DMS79 treated with DMSO at 0.1 percent for 48 hours (cell line): Measurements from ENCODE around the gene MDN1.

Source experiments
- DNase-seq: peaks from one replicate; lab custom pipeline; 2025; lab: John Stamatoyannopoulos, UW

The MDN1 gene

GRCh38 chr6:89690944-89691324 is 128.7 kb downstream of the MDN1 start:
- no peak for DNase-seq

GRCh38 chr6:89689732-89690131 is 129.9 kb downstream of the MDN1 start:
- DNase-seq: no peak

GRCh38 chr6:89688328-89688727 is 131.3 kb downstream of the MDN1 start:
- no peak for DNase-seq

- no peak for DNase-seq
Observed at GRCh38 chr6:89685311-89685710, 134.3 kb downstream of the MDN1 start.

GRCh38 chr6:89682991-89683390 is 136.6 kb downstream of the MDN1 start:
- DNase-seq: no peak

GRCh38 chr6:89681983-89682564 is 137.5 kb downstream of the MDN1 start:
- no peak for DNase-seq

- DNase-seq: no peak
Observed at GRCh38 chr6:89680551-89680950, 139.0 kb downstream of the MDN1 start.

- peak; percentile 31 for DNase-seq
Observed at GRCh38 chr6:89680150-89680549, 139.4 kb downstream of the MDN1 start.

GRCh38 chr6:89679215-89680120 is 140.1 kb downstream of the MDN1 start:
- DNase-seq: no peak

GRCh38 chr6:89678531-89678930 is 141.1 kb downstream of the MDN1 start:
- DNase-seq: no peak

- DNase-seq: peak; percentile 38
Observed at GRCh38 chr6:89675949-89676748, 143.4 kb downstream of the MDN1 start.

- no peak for DNase-seq
Observed at GRCh38 chr6:89670935-89671565, 148.5 kb downstream of the MDN1 start.

- DNase-seq: no peak
Observed at GRCh38 chr6:89669002-89669401, 150.6 kb downstream of the MDN1 start.

- no peak for DNase-seq
Observed at GRCh38 chr6:89667872-89668556, 151.6 kb downstream of the MDN1 start.

GRCh38 chr6:89662659-89663223 is 156.9 kb downstream of the MDN1 start:
- no peak for DNase-seq

- DNase-seq: no peak
Observed at GRCh38 chr6:89661559-89661958, 158.0 kb downstream of the MDN1 start.

- DNase-seq: no peak
Observed at GRCh38 chr6:89660981-89661380, 158.6 kb downstream of the MDN1 start.

- no peak for DNase-seq
Observed at GRCh38 chr6:89657445-89658158, 162.0 kb downstream of the MDN1 start.

GRCh38 chr6:89655122-89655521 is 164.5 kb downstream of the MDN1 start:
- no peak for DNase-seq

- no peak for DNase-seq
Observed at GRCh38 chr6:89650579-89650978, 169.0 kb downstream of the MDN1 start.

- DNase-seq: no peak
Observed at GRCh38 chr6:89649682-89650081, 169.9 kb downstream of the MDN1 start.
